Measurements from ENCODE around the gene TICAM2. TPM values are rescaled to one million over a fixed set of nuclear protein-coding genes. Genes with fewer than 3 reads are reported as not detected.

TICAM2 gene, protein sequence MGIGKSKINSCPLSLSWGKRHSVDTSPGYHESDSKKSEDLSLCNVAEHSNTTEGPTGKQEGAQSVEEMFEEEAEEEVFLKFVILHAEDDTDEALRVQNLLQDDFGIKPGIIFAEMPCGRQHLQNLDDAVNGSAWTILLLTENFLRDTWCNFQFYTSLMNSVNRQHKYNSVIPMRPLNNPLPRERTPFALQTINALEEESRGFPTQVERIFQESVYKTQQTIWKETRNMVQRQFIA
- polyA plus RNA-seq (2011; rRNA removed) (0.07 and 0.34 TPM in 2 replicates), polyA plus RNA-seq (2017; fragmentation: RNase III; extraction: RNeasy Plus Mini Kit Qiagen cat#74134 plus additional on column Dnase treatment) (0.37 to 0.77 TPM (median 0.49 TPM) in 3 replicates), polyA minus RNA-seq (2011; rRNA and poly(A)+ RNA removed) (not detected in 2 replicates)
- 0.03 and 0.08 TPM in 2 replicates for polyA plus RNA-seq (2012; cell fraction: cytosol; rRNA removed)
- polyA plus RNA-seq (2012; cell fraction: nucleus; rRNA removed): 0.06 TPM in 1 of 2 replicates, not detected in the other

DNA sequence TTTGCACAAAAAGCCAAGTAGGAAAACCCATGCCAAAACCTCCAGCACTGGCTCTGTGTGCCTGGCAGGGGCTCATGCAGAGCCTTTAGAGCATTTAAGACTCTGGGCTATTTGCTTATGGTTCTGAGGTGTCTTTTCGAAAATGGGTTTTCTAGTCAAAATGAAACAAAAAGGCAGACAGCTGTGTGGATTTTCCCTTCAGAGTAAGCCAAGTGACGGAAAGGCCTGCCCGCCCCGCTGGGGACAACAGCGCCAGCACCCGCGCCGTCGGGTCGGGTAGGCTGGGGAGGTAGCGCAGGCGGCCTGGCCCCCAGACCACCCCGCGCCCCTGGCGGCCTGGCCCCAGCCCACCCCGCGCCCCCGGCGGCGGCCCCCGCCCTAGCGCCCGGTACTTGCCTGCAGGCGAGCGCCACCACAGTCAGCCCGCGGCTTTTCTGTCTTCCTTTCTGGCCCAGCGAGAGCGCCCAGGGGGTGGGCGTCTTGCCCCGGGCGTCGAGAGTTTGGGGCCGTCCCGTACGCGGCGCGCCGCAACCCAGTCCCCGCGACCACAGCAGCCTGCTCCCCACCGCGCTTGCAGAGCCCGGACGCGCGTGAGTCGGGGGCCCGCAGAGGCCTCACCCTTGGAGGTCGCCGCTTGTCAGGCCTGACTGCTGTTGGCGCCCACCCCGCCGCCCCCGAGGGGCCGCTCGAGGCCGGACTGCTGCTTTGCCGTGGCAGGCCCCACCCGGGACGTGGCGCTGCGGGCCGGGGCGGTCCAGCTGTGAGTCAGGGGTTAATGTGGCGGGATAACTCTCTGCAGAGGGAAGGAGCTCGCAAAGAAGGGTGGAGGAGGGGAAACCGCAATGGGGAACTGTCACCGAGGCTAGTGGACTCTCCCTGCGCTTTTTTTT lies at the start of gene TICAM2:
TSS of gene TICAM2 (minus strand) at position 779 of the 890 bp plus-strand sequence. CDS start 21,223 bp downstream, outside the sequence.
- POLR2A ChIA-PET: interaction anchor here (0.7 kb wide), 2 partner anchors 31 to 683 kb away, joined by 3 to 11 read pairs; no protein-coding TSS in a partner anchor

More for the DNA sequence above, at the start of gene TICAM2:
- CTCF ChIA-PET: interaction anchor here (1.2 to 1.8 kb wide), 3 partner anchors 10 to 300 kb away, joined by 5 to 7 read pairs (median 5); no protein-coding TSS in a partner anchor
- Histone ChIP-seq H3K4me3 (peak within 1 kb of the TSS; percentile 72), H3K4me1 (peaks cover 15% of the 10 kb centered on the region; the same call in 1 of the 3 replicates), H3K9me3 (no peaks in the 10 kb centered on the region), H3K4me2 (peak within 1 kb of the TSS; percentile 93), H3K27ac (peak within 1 kb of the TSS; percentile 70 to 96)
- 6% methylated on average over 28 of the region's 71 CpGs for WGBS (ENCODE audit: missing lambda C conversion rate)
- TF ChIP-seq, protein P1, sequence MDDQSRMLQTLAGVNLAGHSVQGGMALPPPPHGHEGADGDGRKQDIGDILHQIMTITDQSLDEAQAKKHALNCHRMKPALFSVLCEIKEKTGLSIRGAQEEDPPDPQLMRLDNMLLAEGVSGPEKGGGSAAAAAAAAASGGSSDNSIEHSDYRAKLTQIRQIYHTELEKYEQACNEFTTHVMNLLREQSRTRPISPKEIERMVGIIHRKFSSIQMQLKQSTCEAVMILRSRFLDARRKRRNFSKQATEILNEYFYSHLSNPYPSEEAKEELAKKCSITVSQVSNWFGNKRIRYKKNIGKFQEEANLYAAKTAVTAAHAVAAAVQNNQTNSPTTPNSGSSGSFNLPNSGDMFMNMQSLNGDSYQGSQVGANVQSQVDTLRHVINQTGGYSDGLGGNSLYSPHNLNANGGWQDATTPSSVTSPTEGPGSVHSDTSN (IDR thresholded peaks at IDR 0.05): no peak
- TF ChIP-seq FOXS1 (CRISPR knock-in tag; IDR thresholded peaks at IDR 0.05) (no peak), HOXB13 (CRISPR knock-in tag; IDR thresholded peaks at IDR 0.05; ENCODE audit: low read depth) (no peak), ZSCAN20 (CRISPR knock-in tag; IDR thresholded peaks at IDR 0.05) (no peak), KDM5A (IDR thresholded peaks at IDR 0.05) (no peak), EP300 (IDR thresholded peaks at IDR 0.05) (no peak), MAFK (IDR thresholded peaks at IDR 0.05; ENCODE audit: partially characterized antibody) (no peak), JUN (IDR thresholded peaks at IDR 0.05) (0 out of 5 replicates have a peak, but pooled peaks of 1 of the 2 experiments have one; percentile 18), POLR2A (IDR thresholded peaks at IDR 0.05; ENCODE audit: low read length) (no peak), EHMT2 (IDR thresholded peaks at IDR 0.05; ENCODE audit: low read depth) (no peak), PHF8 (IDR thresholded peaks at IDR 0.05; ENCODE audit: borderline replicate concordance, low read depth) (no peak), SMC3 (IDR thresholded peaks at IDR 0.05) (no peak), CHD4 (IDR thresholded peaks at IDR 0.05; ENCODE audit: borderline replicate concordance) (no peak), FOSL2 (IDR thresholded peaks at IDR 0.05) (no peak), FOSL2 (CRISPR knock-in tag; IDR thresholded peaks at IDR 0.05) (no peak), NPAS2 (CRISPR knock-in tag; IDR thresholded peaks at IDR 0.05; ENCODE audit: borderline replicate concordance) (no peak), ZFP36 (IDR thresholded peaks at IDR 0.05; ENCODE audit: borderline replicate concordance, partially characterized antibody) (no peak), TFCP2L1 (CRISPR knock-in tag; IDR thresholded peaks at IDR 0.05) (0 out of 2 replicates have a peak, but pooled peaks have one; percentile 40), SREBF2 (IDR thresholded peaks at IDR 0.05) (no peak), RFX5 (IDR thresholded peaks at IDR 0.05) (no peak)
- TF ChIP-seq, protein P2, sequence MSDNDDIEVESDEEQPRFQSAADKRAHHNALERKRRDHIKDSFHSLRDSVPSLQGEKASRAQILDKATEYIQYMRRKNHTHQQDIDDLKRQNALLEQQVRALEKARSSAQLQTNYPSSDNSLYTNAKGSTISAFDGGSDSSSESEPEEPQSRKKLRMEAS (IDR thresholded peaks at IDR 0.05): peak; percentile 35; the same call in 1 of the 2 replicates
- TF ChIP-seq, protein P3, sequence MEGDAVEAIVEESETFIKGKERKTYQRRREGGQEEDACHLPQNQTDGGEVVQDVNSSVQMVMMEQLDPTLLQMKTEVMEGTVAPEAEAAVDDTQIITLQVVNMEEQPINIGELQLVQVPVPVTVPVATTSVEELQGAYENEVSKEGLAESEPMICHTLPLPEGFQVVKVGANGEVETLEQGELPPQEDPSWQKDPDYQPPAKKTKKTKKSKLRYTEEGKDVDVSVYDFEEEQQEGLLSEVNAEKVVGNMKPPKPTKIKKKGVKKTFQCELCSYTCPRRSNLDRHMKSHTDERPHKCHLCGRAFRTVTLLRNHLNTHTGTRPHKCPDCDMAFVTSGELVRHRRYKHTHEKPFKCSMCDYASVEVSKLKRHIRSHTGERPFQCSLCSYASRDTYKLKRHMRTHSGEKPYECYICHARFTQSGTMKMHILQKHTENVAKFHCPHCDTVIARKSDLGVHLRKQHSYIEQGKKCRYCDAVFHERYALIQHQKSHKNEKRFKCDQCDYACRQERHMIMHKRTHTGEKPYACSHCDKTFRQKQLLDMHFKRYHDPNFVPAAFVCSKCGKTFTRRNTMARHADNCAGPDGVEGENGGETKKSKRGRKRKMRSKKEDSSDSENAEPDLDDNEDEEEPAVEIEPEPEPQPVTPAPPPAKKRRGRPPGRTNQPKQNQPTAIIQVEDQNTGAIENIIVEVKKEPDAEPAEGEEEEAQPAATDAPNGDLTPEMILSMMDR (IDR thresholded peaks at IDR 0.05): peak; percentile 29; the same call in 2 of the 3 replicates
- TF ChIP-seq, protein P4, sequence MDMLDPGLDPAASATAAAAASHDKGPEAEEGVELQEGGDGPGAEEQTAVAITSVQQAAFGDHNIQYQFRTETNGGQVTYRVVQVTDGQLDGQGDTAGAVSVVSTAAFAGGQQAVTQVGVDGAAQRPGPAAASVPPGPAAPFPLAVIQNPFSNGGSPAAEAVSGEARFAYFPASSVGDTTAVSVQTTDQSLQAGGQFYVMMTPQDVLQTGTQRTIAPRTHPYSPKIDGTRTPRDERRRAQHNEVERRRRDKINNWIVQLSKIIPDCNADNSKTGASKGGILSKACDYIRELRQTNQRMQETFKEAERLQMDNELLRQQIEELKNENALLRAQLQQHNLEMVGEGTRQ (IDR thresholded peaks at IDR 0.05): no peak
- TF ChIP-seq, protein P5, sequence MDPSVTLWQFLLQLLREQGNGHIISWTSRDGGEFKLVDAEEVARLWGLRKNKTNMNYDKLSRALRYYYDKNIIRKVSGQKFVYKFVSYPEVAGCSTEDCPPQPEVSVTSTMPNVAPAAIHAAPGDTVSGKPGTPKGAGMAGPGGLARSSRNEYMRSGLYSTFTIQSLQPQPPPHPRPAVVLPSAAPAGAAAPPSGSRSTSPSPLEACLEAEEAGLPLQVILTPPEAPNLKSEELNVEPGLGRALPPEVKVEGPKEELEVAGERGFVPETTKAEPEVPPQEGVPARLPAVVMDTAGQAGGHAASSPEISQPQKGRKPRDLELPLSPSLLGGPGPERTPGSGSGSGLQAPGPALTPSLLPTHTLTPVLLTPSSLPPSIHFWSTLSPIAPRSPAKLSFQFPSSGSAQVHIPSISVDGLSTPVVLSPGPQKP (IDR thresholded peaks at IDR 0.05; ENCODE audit: low read depth, low read length): no peak
- TF ChIP-seq, protein P6, sequence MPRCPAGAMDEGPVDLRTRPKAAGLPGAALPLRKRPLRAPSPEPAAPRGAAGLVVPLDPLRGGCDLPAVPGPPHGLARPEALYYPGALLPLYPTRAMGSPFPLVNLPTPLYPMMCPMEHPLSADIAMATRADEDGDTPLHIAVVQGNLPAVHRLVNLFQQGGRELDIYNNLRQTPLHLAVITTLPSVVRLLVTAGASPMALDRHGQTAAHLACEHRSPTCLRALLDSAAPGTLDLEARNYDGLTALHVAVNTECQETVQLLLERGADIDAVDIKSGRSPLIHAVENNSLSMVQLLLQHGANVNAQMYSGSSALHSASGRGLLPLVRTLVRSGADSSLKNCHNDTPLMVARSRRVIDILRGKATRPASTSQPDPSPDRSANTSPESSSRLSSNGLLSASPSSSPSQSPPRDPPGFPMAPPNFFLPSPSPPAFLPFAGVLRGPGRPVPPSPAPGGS (IDR thresholded peaks at IDR 0.05): no peak
- peak; percentile 22 to 52 for DNase-seq (ENCODE audit: low read depth in 1 of 2, low spot score in 1 of 2)
- no peak for FAIRE-seq
- ATAC-seq: peak; percentile 84 to 89

All from A549 (cell line).